Mesendoderm (in vitro differentiated cells): ENCODE data around the gene SERINC3.
"Not testable (repeated sequence)": the region's sequence is repeated elsewhere in the genome, so short reads cannot be mapped to it uniquely, and the experiment has no call there.

Experiments
- DNase-seq: peaks from one replicate; pipeline ENCODE4 v3.0.0; 2013
- H2AK5ac ChIP-seq: 2 replicates; pipeline ENCODE4 v1.6.1; 2013; ENCODE audit warnings: low read length, inconsistent platforms
- H2BK120ac ChIP-seq: 2 replicates; pipeline ENCODE4 v1.6.1; 2013; ENCODE audit warnings: low read depth, mild to moderate bottlenecking, low read length, moderate library complexity, mixed read lengths
- H2BK15ac ChIP-seq: replicated peaks from 2 replicates; pipeline ENCODE4 v1.6.1; 2013; ENCODE audit warnings: low read depth, mild to moderate bottlenecking, moderate library complexity
- H2BK5ac ChIP-seq: 2 replicates; pipeline ENCODE4 v1.6.1; 2013; ENCODE audit warnings: low read length, inconsistent platforms
- H3K18ac ChIP-seq: 2 replicates; pipeline ENCODE4 v1.6.1; 2013; ENCODE audit warnings: mild to moderate bottlenecking, low read length, mixed read lengths
- H3K23ac ChIP-seq: one replicate; pipeline ENCODE4 v1.6.1; 2013; ENCODE audit warnings: low read length
- H3K27ac ChIP-seq: 2 replicates; pipeline ENCODE4 v1.5.1; 2013; ENCODE audit warnings: low read depth, mild to moderate bottlenecking, inconsistent platforms, low read length, moderate library complexity
- H3K27me3 ChIP-seq: 2 replicates; pipeline ENCODE4 v1.6.1; 2013; ENCODE audit warnings: low read length, control low read depth, mild to moderate bottlenecking, inconsistent platforms; ENCODE audit not compliant: insufficient read depth, poor library complexity
- H3K36me3 ChIP-seq: 2 replicates; pipeline ENCODE4 v1.6.1; 2013; ENCODE audit warnings: low read length, inconsistent platforms; ENCODE audit not compliant: control insufficient read depth, insufficient read depth
- H3K4ac ChIP-seq: one replicate; pipeline ENCODE4 v1.6.1; 2013; ENCODE audit warnings: low read depth, mild to moderate bottlenecking, low read length, moderate library complexity
- H3K4me1 ChIP-seq: 2 replicates; pipeline ENCODE4 v1.6.1; 2013; ENCODE audit warnings: low read depth, low read length, inconsistent platforms; ENCODE audit not compliant: control insufficient read depth
- H3K4me2 ChIP-seq: 2 replicates; pipeline ENCODE4 v1.6.1; 2013; ENCODE audit warnings: low read length
- H3K4me3 ChIP-seq: 2 replicates; pipeline ENCODE4 v1.5.1; 2013; ENCODE audit warnings: mild to moderate bottlenecking, low read length
- H3K56ac ChIP-seq: one replicate; pipeline ENCODE4 v1.6.1; 2013; ENCODE audit warnings: low read length
- H3K79me1 ChIP-seq: 2 replicates; pipeline ENCODE4 v1.6.1; 2013; ENCODE audit warnings: low read length, inconsistent platforms
- H3K79me2 ChIP-seq: 2 replicates; pipeline ENCODE4 v1.6.1; 2013; ENCODE audit warnings: mild to moderate bottlenecking, low read length; ENCODE audit not compliant: control insufficient read depth, insufficient read depth
- H3K9ac ChIP-seq: 2 replicates; pipeline ENCODE4 v1.6.1; 2013; ENCODE audit warnings: low read length, inconsistent platforms
- H4K5ac ChIP-seq: one replicate; pipeline ENCODE4 v1.6.1; 2013; ENCODE audit warnings: low read length
- H4K8ac ChIP-seq: one replicate; pipeline ENCODE4 v1.6.1; 2013; ENCODE audit warnings: low read depth, mild to moderate bottlenecking, control low read depth, low read length, moderate library complexity
- whole genome bisulfite sequencing: extraction: QIAGEN DNeasy Blood & Tissue Kit; methylation state at CpG from one replicate; pipeline ENCODE4 v1.1.7; 2013; ENCODE audit warnings: low lambda C conversion rate, missing lambda C conversion rate; ENCODE audit not compliant: insufficient coverage; ENCODE audit errors: extremely low coverage; 5-methylcytosine and 5-hydroxymethylcytosine counted together

Gene SERINC3

DNA sequence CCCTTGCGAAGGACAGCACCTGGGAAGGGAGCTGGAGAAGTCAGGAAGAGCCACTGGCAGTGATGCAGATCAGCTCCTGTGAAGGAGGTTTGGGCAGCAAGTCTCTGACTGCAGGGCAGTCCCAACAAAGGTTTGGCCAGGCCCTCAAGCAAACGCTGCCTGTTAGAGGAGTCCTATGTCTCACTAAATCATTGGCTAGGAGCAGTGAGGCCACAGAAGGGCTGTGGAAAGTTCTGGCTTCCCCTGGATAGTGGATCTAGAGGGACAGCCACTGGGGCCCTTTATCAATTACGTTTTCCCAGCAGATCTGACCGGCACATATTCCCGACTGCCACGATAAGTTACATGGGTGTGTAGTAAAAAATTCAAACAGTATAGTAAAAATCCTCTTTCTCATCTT, 43.7 kb downstream of the SERINC3 start:
- Histone ChIP-seq H3K79me2 (peaks cover 1% of the 10 kb centered on the region), H2AK5ac (no peak overlapping the region), H3K4me1 (no peaks in the 10 kb centered on the region), H3K18ac (no peak overlapping the region), H4K5ac (no peak overlapping the region), H3K23ac (no peak overlapping the region), H2BK15ac (no peak overlapping the region), H3K36me3 (no peaks in the 10 kb centered on the region), H3K27ac (no peak overlapping the region), H3K79me1 (peaks cover 4% of the 10 kb centered on the region), H3K4me3 (no peak overlapping the region), H2BK120ac (no peak overlapping the region), H3K27me3 (no peaks in the 10 kb centered on the region), H3K4ac (no peak overlapping the region), H3K56ac (no peak overlapping the region), H3K4me2 (no peak overlapping the region), H3K9ac (no peak overlapping the region), H2BK5ac (no peak overlapping the region), H4K8ac (no peak overlapping the region)
- WGBS: no CpG with 5 or more reads among the region's 6 CpGs
- no peak for DNase-seq

DNA sequence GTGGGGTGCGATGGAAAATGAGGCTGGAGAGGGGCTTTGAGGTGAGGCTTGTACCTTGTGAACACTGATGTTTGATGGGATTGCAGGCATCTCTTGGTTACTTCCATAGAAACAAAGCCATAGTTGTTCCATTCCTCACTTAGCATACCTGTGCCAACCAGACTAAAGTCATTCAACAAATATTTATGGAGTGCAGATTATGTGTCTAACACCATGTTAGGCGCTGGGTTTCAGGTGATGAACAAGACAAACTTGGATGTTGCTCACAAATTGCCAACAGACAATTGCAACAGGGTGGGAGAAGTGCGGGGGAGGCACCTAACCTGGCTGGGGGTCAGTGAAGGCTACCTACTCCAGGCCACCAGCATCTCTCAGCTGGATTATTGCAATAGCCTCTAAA, 44.7 kb downstream of the SERINC3 start:
- H2BK15ac ChIP-seq: no peak overlapping the region
- no peak overlapping the region for H4K5ac ChIP-seq
- peaks cover 4% of the 10 kb centered on the region for H3K79me1 ChIP-seq
- DNase-seq: no peak
- H3K27ac ChIP-seq: no peak overlapping the region
- H3K79me2 ChIP-seq: peaks cover 1% of the 10 kb centered on the region
- no peak overlapping the region for H2BK120ac ChIP-seq
- H3K4me1 ChIP-seq: no peaks in the 10 kb centered on the region
- no peak overlapping the region for H2BK5ac ChIP-seq
- no peaks in the 10 kb centered on the region for H3K27me3 ChIP-seq
- H3K56ac ChIP-seq: no peak overlapping the region
- no peaks in the 10 kb centered on the region for H3K36me3 ChIP-seq
- no peak overlapping the region for H3K4ac ChIP-seq
- no peak overlapping the region for H3K4me2 ChIP-seq
- H3K18ac ChIP-seq: no peak overlapping the region
- H3K9ac ChIP-seq: no peak overlapping the region
- no peak overlapping the region for H2AK5ac ChIP-seq
- WGBS: no CpG with 5 or more reads among the region's 3 CpGs
- no peak overlapping the region for H4K8ac ChIP-seq
- H3K4me3 ChIP-seq: no peak overlapping the region
- no peak overlapping the region for H3K23ac ChIP-seq

DNA sequence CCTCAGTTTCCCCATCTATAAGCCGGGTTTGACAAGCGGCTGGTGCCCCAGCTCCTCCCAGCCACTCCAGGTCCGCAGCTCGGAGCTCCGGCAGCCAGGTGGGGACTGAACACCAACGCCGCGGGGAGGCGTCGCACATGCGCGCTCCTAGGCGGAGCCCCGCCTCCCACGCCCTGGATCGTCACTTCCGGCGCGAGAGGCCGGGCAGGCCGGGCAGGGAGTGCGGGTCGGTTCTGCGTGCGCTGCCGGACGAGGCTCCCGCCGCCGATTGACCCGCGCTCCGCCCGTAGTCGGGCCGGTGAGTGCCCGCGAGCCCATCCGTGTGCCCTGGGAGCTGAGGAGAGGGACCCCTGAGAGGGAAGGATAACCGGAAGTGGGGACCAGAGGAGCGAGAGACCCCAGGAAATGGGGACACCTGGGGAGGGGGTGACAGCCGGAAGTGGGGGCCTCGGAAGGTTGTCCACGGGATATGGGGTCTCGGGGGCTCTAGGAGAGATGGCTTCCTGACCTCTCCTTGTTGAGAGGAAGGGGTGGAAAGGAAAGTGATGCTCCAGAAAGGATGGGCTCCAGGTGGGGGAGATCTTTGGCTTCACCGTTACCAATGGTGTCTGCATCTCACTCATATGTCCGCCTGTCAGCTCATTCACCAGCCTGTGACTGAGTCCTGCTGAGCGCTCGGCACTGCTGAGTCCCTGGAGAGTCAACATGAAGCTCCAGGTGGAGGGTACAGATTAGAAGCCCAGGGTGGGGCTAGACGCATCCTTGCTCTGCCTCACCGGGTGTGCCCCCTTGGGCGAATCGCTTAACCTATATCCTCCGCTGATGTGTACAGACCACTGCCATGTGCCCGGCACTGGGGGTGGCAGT, 45.9 kb downstream of the SERINC3 start, which contains the start of gene TTPAL:
Gene TTPAL (plus strand): TSS at position 181 of the 867 bp plus-strand sequence. CDS start 4,126 bp downstream, outside the sequence.
- Histone ChIP-seq H3K27me3 (no peaks in the 10 kb centered on the region), H4K8ac (no peak within 1 kb of the TSS), H2BK120ac (no peak within 1 kb of the TSS), H3K79me2 (peaks cover 1% of the 10 kb centered on the region), H3K56ac (peak within 1 kb of the TSS; percentile 99), H3K18ac (peak within 1 kb of the TSS; percentile 69), H2BK15ac (no peak within 1 kb of the TSS), H3K23ac (peak within 1 kb of the TSS; percentile 97), H3K27ac (peak within 1 kb of the TSS; percentile 40), H3K4me2 (peak within 1 kb of the TSS; percentile 98), H3K9ac (peak within 1 kb of the TSS; percentile 93), H3K4ac (peak within 1 kb of the TSS; percentile 48), H2BK5ac (peak within 1 kb of the TSS; percentile 90), H3K4me1 (no peaks in the 10 kb centered on the region), H3K79me1 (peaks cover 4% of the 10 kb centered on the region), H2AK5ac (no peak within 1 kb of the TSS), H3K4me3 (peak within 1 kb of the TSS; percentile 87), H4K5ac (peak within 1 kb of the TSS; percentile 36), H3K36me3 (no peaks in the 10 kb centered on the region)
- DNase-seq: peak; percentile 93
- no CpG with 5 or more reads among the region's 55 CpGs for WGBS

DNA sequence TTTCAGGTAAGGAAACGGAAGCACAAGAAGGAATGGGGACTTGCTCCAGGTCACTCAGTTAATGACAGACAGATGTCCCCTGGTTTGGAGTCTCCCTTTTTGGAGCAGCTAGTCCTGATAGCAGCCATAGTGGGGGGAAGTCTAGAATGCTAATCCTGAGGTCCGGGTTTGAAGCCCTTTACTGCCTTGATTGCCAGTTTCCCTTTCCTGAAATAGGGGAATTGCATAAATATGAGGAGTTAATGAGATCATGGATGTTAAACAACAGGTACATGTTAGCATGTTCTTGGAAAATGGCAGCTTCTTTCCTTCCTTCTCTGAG, 46.5 kb downstream of the SERINC3 start:
- no peaks in the 10 kb centered on the region for H3K4me1 ChIP-seq
- H3K4me2 ChIP-seq: peak overlapping the region; percentile 27
- H4K5ac ChIP-seq: peak overlapping the region; percentile 36
- peak overlapping the region; percentile 71 for H3K56ac ChIP-seq
- no peak overlapping the region for H2BK15ac ChIP-seq
- no peak overlapping the region for H3K27ac ChIP-seq
- peak overlapping the region; percentile 93 for H3K9ac ChIP-seq
- H2BK120ac ChIP-seq: no peak overlapping the region
- DNase-seq: no peak
- H4K8ac ChIP-seq: no peak overlapping the region
- no peak overlapping the region for H2BK5ac ChIP-seq
- H3K4ac ChIP-seq: no peak overlapping the region
- H3K79me1 ChIP-seq: peaks cover 4% of the 10 kb centered on the region
- no peaks in the 10 kb centered on the region for H3K27me3 ChIP-seq
- H3K23ac ChIP-seq: no peak overlapping the region
- H2AK5ac ChIP-seq: no peak overlapping the region
- no peaks in the 10 kb centered on the region for H3K36me3 ChIP-seq
- WGBS: no CpG with 5 or more reads among the region's 2 CpGs
- peaks cover 1% of the 10 kb centered on the region for H3K79me2 ChIP-seq
- no peak overlapping the region for H3K18ac ChIP-seq
- no peak overlapping the region for H3K4me3 ChIP-seq

DNA sequence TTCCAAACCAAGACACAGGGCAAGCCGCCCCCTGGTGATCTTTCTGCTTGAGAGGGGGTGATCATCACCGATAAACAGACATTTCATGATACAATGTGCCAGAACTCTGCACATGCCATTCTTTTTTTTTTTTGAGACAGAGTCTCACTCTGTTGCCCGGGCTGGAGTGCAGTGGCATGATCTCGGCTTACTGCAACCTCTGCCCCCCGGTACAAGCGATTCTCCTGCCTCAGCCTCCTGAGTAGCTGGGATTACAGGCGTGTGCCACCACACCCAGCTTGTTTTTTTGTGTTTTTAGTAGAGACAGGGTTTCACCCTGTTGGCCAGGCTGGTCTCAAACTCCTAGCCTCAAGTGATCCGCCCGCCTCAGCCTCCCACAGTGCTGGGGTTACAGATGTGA, 49.6 kb downstream of the SERINC3 start:
- not testable (repeated sequence) for H3K36me3 ChIP-seq, H3K56ac ChIP-seq, DNase-seq

More for the DNA sequence above, 49.6 kb downstream of the SERINC3 start:
- not testable (repeated sequence) for H2BK15ac ChIP-seq, H3K4ac ChIP-seq, H3K27ac ChIP-seq, H4K8ac ChIP-seq, H2BK120ac ChIP-seq, H3K79me1 ChIP-seq, H3K4me3 ChIP-seq, H4K5ac ChIP-seq, H3K4me1 ChIP-seq, H3K79me2 ChIP-seq, H2AK5ac ChIP-seq, H3K23ac ChIP-seq, H3K27me3 ChIP-seq, H3K18ac ChIP-seq, H3K9ac ChIP-seq, H3K4me2 ChIP-seq, H2BK5ac ChIP-seq
- no CpG with 5 or more reads among the region's 9 CpGs for WGBS
